Breast epithelium (tissue), 4 donors: ENCODE data around the gene TMEM247. TPM values are rescaled to one million over a fixed set of nuclear protein-coding genes. Genes with fewer than 3 reads are reported as not detected.

Experiments used
- DNase-seq, 2 donors: peaks; one replicate each; pipeline ENCODE4 v3.0.0-alpha.2; 2019; ENCODE audit warnings: low spot score in 2 of 2
- H3K27ac ChIP-seq, 2 donors: fragments of 200-600 bp; sonication (generic) in 1 of 2; one replicate each; pipeline ENCODE4 v1.5.1; 2016 to 2019; ENCODE audit warnings: mild to moderate bottlenecking in 1 of 2
- H3K27me3 ChIP-seq, 2 donors: fragments of 200-600 bp; sonication (generic) in 1 of 2; one replicate each; pipeline versions ENCODE4 v1.5.1 to v1.6.0; 2017 to 2019; ENCODE audit warnings: control low read depth in 1 of 2, mild to moderate bottlenecking in 1 of 2
- H3K36me3 ChIP-seq: fragments of 200-600 bp; one replicate; pipeline ENCODE4 v1.5.1; 2019
- H3K4me1 ChIP-seq, 2 donors: fragments of 200-600 bp; sonication (generic); one replicate each; pipeline ENCODE4 v1.5.1; 2016 to 2019; ENCODE audit warnings: control low read depth in 1 of 2
- H3K4me3 ChIP-seq, 3 donors: fragments of 200-600 bp; sonication (generic); 1 replicate in 2 of 3; 2 replicates in 1 of 3; pipeline ENCODE4 v1.5.1; 2016 to 2019; ENCODE audit warnings: mild to moderate bottlenecking in 3 of 3, moderate library complexity in 2 of 3
- H3K9me3 ChIP-seq, 2 donors: fragments of 200-600 bp; sonication (generic) in 1 of 2; one replicate each; pipeline ENCODE4 v1.5.1; 2016 to 2019; ENCODE audit warnings: control low read depth in 1 of 2
- POLR2A ChIP-seq: fragments of 450-650 bp; IDR thresholded peaks from one replicate; pipeline ENCODE4 v1.6.1; 2016; ENCODE audit warnings: antibody characterized with exemption, mild to moderate bottlenecking, moderate library complexity
- POLR2AphosphoS5 ChIP-seq, 3 donors: sonication (generic); formaldehyde crosslinking; IDR thresholded peaks; one replicate each; pipeline ENCODE4 v1.6.1; 2017; ENCODE audit warnings: antibody characterized with exemption in 3 of 3
- intact Hi-C: fragments of 100-400 bp; cut with DNase I; formaldehyde crosslinking; loops from one replicate; pipeline ENCODE4 v1.15.1; 2023; ENCODE audit warnings: low total_unique reads
- total RNA-seq, 3 donors: library from RNA; depleted of rRNA; stranded (reverse); fragments of >200 nt; gene quantifications; one replicate each; pipeline ENCODE4 v1.1.0, GENCODE V29; 2016
- TF ChIP-seq, protein P1 (sequence below), 3 donors: fragments of 450-650 bp; IDR thresholded peaks; one replicate each; pipeline ENCODE4 v1.5.1; 2016 to 2017; ENCODE audit warnings: antibody characterized with exemption in 3 of 3, mild to moderate bottlenecking in 3 of 3, moderate library complexity in 3 of 3

TMEM247 gene
- total RNA-seq, 3 donors from 2014 or later: not detected

GRCh38 chr2:46451131-46451711, 28.1 kb upstream of the TMEM247 start:
- intact Hi-C loops: no loop called here
- no peaks in the 10 kb centered on the region for H3K36me3 ChIP-seq
- DNase-seq: no peak

GRCh38 chr2:46456789-46457188, 22.6 kb upstream of the TMEM247 start:
- no peak for DNase-seq
- H3K4me1 ChIP-seq: peaks cover 6 to 15% of the 10 kb centered on the region in 2 donors
- intact Hi-C loops: no loop called here
- TF ChIP-seq, protein P1, sequence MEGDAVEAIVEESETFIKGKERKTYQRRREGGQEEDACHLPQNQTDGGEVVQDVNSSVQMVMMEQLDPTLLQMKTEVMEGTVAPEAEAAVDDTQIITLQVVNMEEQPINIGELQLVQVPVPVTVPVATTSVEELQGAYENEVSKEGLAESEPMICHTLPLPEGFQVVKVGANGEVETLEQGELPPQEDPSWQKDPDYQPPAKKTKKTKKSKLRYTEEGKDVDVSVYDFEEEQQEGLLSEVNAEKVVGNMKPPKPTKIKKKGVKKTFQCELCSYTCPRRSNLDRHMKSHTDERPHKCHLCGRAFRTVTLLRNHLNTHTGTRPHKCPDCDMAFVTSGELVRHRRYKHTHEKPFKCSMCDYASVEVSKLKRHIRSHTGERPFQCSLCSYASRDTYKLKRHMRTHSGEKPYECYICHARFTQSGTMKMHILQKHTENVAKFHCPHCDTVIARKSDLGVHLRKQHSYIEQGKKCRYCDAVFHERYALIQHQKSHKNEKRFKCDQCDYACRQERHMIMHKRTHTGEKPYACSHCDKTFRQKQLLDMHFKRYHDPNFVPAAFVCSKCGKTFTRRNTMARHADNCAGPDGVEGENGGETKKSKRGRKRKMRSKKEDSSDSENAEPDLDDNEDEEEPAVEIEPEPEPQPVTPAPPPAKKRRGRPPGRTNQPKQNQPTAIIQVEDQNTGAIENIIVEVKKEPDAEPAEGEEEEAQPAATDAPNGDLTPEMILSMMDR (IDR thresholded peaks at IDR 0.05): no peak
- TF ChIP-seq POLR2A (no peak), POLR2AphosphoS5 (IDR thresholded peaks at IDR 0.05) (no peak)
- H3K9me3 ChIP-seq: no peaks in the 10 kb centered on the region
- H3K27me3 ChIP-seq: no peaks in the 10 kb centered on the region
- no peak overlapping the region for H3K27ac ChIP-seq
- no peaks in the 10 kb centered on the region for H3K36me3 ChIP-seq
- no peak overlapping the region for H3K4me3 ChIP-seq

More at GRCh38 chr2:46451131-46451711, 28.1 kb upstream of the TMEM247 start:
- Histone ChIP-seq H3K27ac (peak overlapping the region; percentile 60 to 67), H3K4me3 (no peak overlapping the region), H3K27me3 (no peaks in the 10 kb centered on the region), H3K4me1 (no peaks in the 10 kb centered on the region), H3K9me3 (no peaks in the 10 kb centered on the region)
- TF ChIP-seq, protein P1 (IDR thresholded peaks at IDR 0.05): no peak
- TF ChIP-seq POLR2A (no peak), POLR2AphosphoS5 (IDR thresholded peaks at IDR 0.05) (no peak)

GRCh38 chr2:46458763-46459500, 20.4 kb upstream of the TMEM247 start:
- H3K27ac ChIP-seq: no peak overlapping the region
- TF ChIP-seq POLR2A (no peak), POLR2AphosphoS5 (IDR thresholded peaks at IDR 0.05) (no peak)
- no peak for DNase-seq

GRCh38 chr2:46459694-46460093, 19.7 kb upstream of the TMEM247 start:
- no peak for TF ChIP-seq POLR2A
- TF ChIP-seq POLR2AphosphoS5 (IDR thresholded peaks at IDR 0.05): no peak
- TF ChIP-seq, protein P1 (IDR thresholded peaks at IDR 0.05): no peak
- Histone ChIP-seq H3K4me1 (peaks cover 6 to 15% of the 10 kb centered on the region in 2 donors), H3K27me3 (no peaks in the 10 kb centered on the region), H3K27ac (no peak overlapping the region), H3K4me3 (no peak overlapping the region), H3K9me3 (no peaks in the 10 kb centered on the region), H3K36me3 (no peaks in the 10 kb centered on the region)
- no peak for DNase-seq
- intact Hi-C loops: no loop called here

More at GRCh38 chr2:46458763-46459500, 20.4 kb upstream of the TMEM247 start:
- no peaks in the 10 kb centered on the region for H3K9me3 ChIP-seq
- H3K27me3 ChIP-seq: no peaks in the 10 kb centered on the region
- intact Hi-C loops: no loop called here
- H3K4me3 ChIP-seq: no peak overlapping the region
- H3K36me3 ChIP-seq: no peaks in the 10 kb centered on the region
- H3K4me1 ChIP-seq: peaks cover 6 to 15% of the 10 kb centered on the region in 2 donors

- no peaks in the 10 kb centered on the region for H3K9me3 ChIP-seq
- DNase-seq: peak in 1 of 2 donors; percentile 51
- H3K4me3 ChIP-seq: no peak overlapping the region
- TF ChIP-seq POLR2A (no peak), POLR2AphosphoS5 (IDR thresholded peaks at IDR 0.05) (no peak)
- TF ChIP-seq, protein P1 (IDR thresholded peaks at IDR 0.05): no peak
- H3K27ac ChIP-seq: peak overlapping the region; percentile 39 to 65
- intact Hi-C loops: no loop called here
- H3K4me1 ChIP-seq: peaks cover 6 to 15% of the 10 kb centered on the region in 2 donors
- H3K36me3 ChIP-seq: no peaks in the 10 kb centered on the region
- H3K27me3 ChIP-seq: no peaks in the 10 kb centered on the region
Observed at GRCh38 chr2:46460241-46460921, 19.0 kb upstream of the TMEM247 start.
